Measurements from ENCODE around the gene SATB2.

The SATB2 gene

DNA sequence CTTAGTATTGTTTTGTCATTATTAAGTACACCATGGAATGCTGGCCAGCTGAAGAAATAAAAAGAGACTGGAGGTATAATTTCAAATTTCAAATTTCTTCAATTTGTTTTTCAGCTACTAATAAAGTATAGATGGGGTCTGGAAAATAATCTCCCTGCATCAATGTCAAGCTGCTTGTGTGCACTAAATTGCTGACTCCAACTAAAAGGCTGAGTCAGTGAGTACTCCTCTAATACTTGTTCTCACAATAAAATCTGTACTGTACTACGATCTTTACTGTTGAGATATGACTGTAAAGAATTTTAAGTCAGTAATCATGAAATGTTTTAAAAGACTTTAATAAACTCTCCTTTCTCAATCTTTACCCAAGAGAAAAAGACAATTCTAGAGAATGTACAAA, 131.9 kb downstream of the SATB2 start:
- TF ChIP-seq CTCF (IDR thresholded peaks at IDR 0.05): no peak
- TF ChIP-seq ZFX (IDR thresholded peaks at IDR 0.05; ENCODE audit: borderline replicate concordance): no peak
- no peak overlapping the region for H3K27ac ChIP-seq

- H3K27ac ChIP-seq: no peak overlapping the region
- TF ChIP-seq CTCF (IDR thresholded peaks at IDR 0.05) (no peak), ZFX (IDR thresholded peaks at IDR 0.05; ENCODE audit: borderline replicate concordance) (no peak)
Measured at GRCh38 chr2:199322151-199322550, 135.6 kb downstream of the SATB2 start.

GRCh38 chr2:199317646-199318045, 140.1 kb downstream of the SATB2 start:
- no peak for TF ChIP-seq CTCF (IDR thresholded peaks at IDR 0.05)
- TF ChIP-seq ZFX (IDR thresholded peaks at IDR 0.05; ENCODE audit: borderline replicate concordance): no peak
- H3K27ac ChIP-seq: no peak overlapping the region

DNA sequence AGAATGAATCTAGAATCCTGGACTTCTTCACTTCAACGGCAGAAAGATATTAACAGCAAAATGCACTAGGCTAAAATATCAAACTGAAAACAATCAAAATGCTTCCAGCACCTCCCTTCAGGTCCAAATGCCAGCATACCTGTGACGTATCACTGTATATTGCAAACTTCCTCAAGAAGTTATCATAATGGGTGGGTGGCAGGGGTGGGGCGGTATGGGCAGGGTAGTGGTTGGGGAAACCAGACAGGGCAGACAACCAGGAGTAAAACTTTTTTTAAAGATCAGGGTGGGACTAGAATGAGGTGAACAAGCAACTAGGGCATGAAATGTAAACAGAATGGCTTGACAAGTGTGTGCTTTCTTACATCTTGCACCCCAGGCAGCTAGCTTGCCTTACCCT, 140.9 kb downstream of the SATB2 start:
- TF ChIP-seq CTCF (IDR thresholded peaks at IDR 0.05) (no peak), ZFX (IDR thresholded peaks at IDR 0.05; ENCODE audit: borderline replicate concordance) (no peak)
- H3K27ac ChIP-seq: no peak overlapping the region

- no peak overlapping the region for H3K27ac ChIP-seq
Measured at GRCh38 chr2:199315299-199316179, 142.2 kb downstream of the SATB2 start.

DNA sequence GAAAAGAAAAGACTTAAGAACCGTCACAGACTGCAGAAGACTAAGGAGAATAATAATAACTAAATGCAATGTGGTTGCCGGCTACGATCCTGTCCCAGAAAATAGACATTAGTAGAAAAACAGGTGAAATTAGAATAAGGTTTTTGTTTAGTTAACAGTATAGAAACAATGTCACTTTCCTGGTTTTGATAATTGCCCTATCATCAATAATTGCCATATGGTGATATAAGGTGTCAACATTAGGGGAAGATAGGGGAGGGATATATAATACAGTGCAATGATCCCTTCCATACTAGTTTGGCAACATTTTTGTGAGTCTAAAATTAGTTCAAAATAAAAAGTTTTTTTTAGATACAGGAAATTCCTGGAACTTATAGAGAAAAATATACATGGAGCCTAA, 144.8 kb downstream of the SATB2 start:
- H3K27ac ChIP-seq: no peak overlapping the region
- TF ChIP-seq CTCF (IDR thresholded peaks at IDR 0.05) (no peak), ZFX (IDR thresholded peaks at IDR 0.05; ENCODE audit: borderline replicate concordance) (no peak)

More at GRCh38 chr2:199315299-199316179, 142.2 kb downstream of the SATB2 start:
- TF ChIP-seq ZFX (IDR thresholded peaks at IDR 0.05; ENCODE audit: borderline replicate concordance): no peak
- no peak for TF ChIP-seq CTCF (IDR thresholded peaks at IDR 0.05)
